PC-3 (cell line): Measurements from ENCODE around the gene KIR3DL2.

Source experiments
- EZH2 ChIP-seq: fragments of 300-600 bp; sonication (generic); IDR thresholded peaks from one replicate; pipeline ENCODE4 v1.6.1; 2017; ENCODE audit warnings: antibody characterized with exemption, mild to moderate bottlenecking, low read length; ENCODE audit not compliant: unreplicated experiment
- TF ChIP-seq, protein P1 (sequence below): fragments of 300-600 bp; sonication (generic); conservative IDR thresholded peaks from 2 replicates; pipeline ENCODE4 v1.5.1; 2017; ENCODE audit warnings: antibody characterized with exemption, low read depth, mild to moderate bottlenecking, low read length

DNA sequence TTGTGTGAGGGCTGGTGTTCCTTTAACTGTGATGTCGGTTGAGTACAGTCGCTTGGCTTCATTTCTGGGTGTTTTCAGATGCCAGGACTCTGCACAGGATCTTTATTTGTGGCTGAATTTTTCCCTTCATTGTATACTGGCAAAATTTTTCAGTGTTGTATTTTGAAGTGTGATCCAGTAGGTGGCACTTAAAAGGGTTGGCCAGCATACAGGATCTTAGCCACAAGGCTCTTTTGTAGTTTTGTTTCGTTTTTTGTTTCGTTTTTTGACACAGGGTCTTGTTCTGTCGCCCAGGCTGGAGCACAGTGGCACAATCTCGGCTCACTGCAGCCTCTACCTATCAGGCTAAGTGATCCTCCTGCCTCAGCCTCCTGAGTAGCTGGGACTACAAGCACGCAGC lies 32.5 kb downstream of the KIR3DL2 start:
- TF ChIP-seq, protein P1, sequence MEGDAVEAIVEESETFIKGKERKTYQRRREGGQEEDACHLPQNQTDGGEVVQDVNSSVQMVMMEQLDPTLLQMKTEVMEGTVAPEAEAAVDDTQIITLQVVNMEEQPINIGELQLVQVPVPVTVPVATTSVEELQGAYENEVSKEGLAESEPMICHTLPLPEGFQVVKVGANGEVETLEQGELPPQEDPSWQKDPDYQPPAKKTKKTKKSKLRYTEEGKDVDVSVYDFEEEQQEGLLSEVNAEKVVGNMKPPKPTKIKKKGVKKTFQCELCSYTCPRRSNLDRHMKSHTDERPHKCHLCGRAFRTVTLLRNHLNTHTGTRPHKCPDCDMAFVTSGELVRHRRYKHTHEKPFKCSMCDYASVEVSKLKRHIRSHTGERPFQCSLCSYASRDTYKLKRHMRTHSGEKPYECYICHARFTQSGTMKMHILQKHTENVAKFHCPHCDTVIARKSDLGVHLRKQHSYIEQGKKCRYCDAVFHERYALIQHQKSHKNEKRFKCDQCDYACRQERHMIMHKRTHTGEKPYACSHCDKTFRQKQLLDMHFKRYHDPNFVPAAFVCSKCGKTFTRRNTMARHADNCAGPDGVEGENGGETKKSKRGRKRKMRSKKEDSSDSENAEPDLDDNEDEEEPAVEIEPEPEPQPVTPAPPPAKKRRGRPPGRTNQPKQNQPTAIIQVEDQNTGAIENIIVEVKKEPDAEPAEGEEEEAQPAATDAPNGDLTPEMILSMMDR = peak; percentile 50; the same call in 1 of the 2 replicates
- TF ChIP-seq EZH2 = no peak
